ENCODE data around the gene CA14. TPM values are rescaled to one million over a fixed set of nuclear protein-coding genes. Genes with fewer than 3 reads are reported as not detected.

The CA14 gene
- total RNA-seq, 1 experiment from 2014 or later = 2.0 TPM

- Histone ChIP-seq H3K27me3 (replicated peaks; ENCODE audit: insufficient read depth, low read depth, low read length, poor library complexity) (no peaks in the 10 kb centered on the region), H3K9me3 (ENCODE audit: low read depth, low read length, poor library complexity, severe bottlenecking) (no peaks in the 10 kb centered on the region), H3K36me3 (ENCODE audit: insufficient read depth, low read length, poor library complexity, severe bottlenecking) (no peaks in the 10 kb centered on the region), H3K4me1 (ENCODE audit: insufficient read depth, low read length, poor library complexity, severe bottlenecking) (peaks cover 6% of the 10 kb centered on the region), H3K4me3 (ENCODE audit: low read depth, low read length, poor library complexity, severe bottlenecking) (no peak overlapping the region), H3K27ac (ENCODE audit: low read depth, low read length, poor library complexity, severe bottlenecking) (no peak overlapping the region)
- ChIA-PET POLR2A (ENCODE audit: low non-redundant PET) (no interaction called here), CTCF (no interaction called here)
- DNase-seq (ENCODE audit: low spot score) = no peak
- intact Hi-C loops (cut with micrococcal nuclease; ENCODE audit: unreplicated experiment) = no loop called here
- TF ChIP-seq CTCF (conservative IDR thresholded peaks at IDR 0.05; ENCODE audit: low read depth, low read length) (no peak), EZH2 (IDR thresholded peaks at IDR 0.05; ENCODE audit: borderline replicate concordance, low read depth, low read length, poor library complexity, severe bottlenecking) (no peak)
- no TSS peak for BruUV-seq (replicated peaks)
Measured at GRCh38 chr1:150288382-150288781, 30.8 kb downstream of the CA14 start.

- Histone ChIP-seq H3K27ac (ENCODE audit: low read depth, low read length, poor library complexity, severe bottlenecking) (no peak overlapping the region), H3K4me3 (ENCODE audit: low read depth, low read length, poor library complexity, severe bottlenecking) (no peak overlapping the region), H3K36me3 (ENCODE audit: insufficient read depth, low read length, poor library complexity, severe bottlenecking) (no peaks in the 10 kb centered on the region), H3K27me3 (replicated peaks; ENCODE audit: insufficient read depth, low read depth, low read length, poor library complexity) (no peaks in the 10 kb centered on the region), H3K4me1 (ENCODE audit: insufficient read depth, low read length, poor library complexity, severe bottlenecking) (peaks cover 6% of the 10 kb centered on the region), H3K9me3 (ENCODE audit: low read depth, low read length, poor library complexity, severe bottlenecking) (no peaks in the 10 kb centered on the region)
- CTCF ChIA-PET = no interaction called here
- DNase-seq (ENCODE audit: low spot score) = no peak
- TF ChIP-seq EZH2 (IDR thresholded peaks at IDR 0.05; ENCODE audit: borderline replicate concordance, low read depth, low read length, poor library complexity, severe bottlenecking) = no peak
- no peak for TF ChIP-seq CTCF (conservative IDR thresholded peaks at IDR 0.05; ENCODE audit: low read depth, low read length)
- BruUV-seq (replicated peaks) = no TSS peak
- intact Hi-C loops (cut with micrococcal nuclease; ENCODE audit: unreplicated experiment) = no loop called here
- POLR2A ChIA-PET (ENCODE audit: low non-redundant PET) = no interaction called here
Measured at GRCh38 chr1:150288822-150289221, 31.2 kb downstream of the CA14 start.

- H3K36me3 ChIP-seq (ENCODE audit: insufficient read depth, low read length, poor library complexity, severe bottlenecking) = peaks cover 31% of the 10 kb centered on the region
- ChIA-PET CTCF (no interaction called here), POLR2A (ENCODE audit: low non-redundant PET) (no interaction called here)
- peaks cover 20% of the 10 kb centered on the region for H3K4me1 ChIP-seq (ENCODE audit: insufficient read depth, low read length, poor library complexity, severe bottlenecking)
- intact Hi-C loops (cut with micrococcal nuclease; ENCODE audit: unreplicated experiment) = loop anchor here (1.0 kb wide), 1 partner anchor 11 kb away; the partner anchor contains the start of gene CIART
- H3K9me3 ChIP-seq (ENCODE audit: low read depth, low read length, poor library complexity, severe bottlenecking) = no peaks in the 10 kb centered on the region
- H3K4me3 ChIP-seq (ENCODE audit: low read depth, low read length, poor library complexity, severe bottlenecking) = peak within 1 kb of the TSS; percentile 68
- TF ChIP-seq CTCF (conservative IDR thresholded peaks at IDR 0.05; ENCODE audit: low read depth, low read length) = no peak
- no peak for TF ChIP-seq EZH2 (IDR thresholded peaks at IDR 0.05; ENCODE audit: borderline replicate concordance, low read depth, low read length, poor library complexity, severe bottlenecking)
- peak; percentile 96 for DNase-seq (ENCODE audit: low spot score)
- H3K27me3 ChIP-seq (replicated peaks; ENCODE audit: insufficient read depth, low read depth, low read length, poor library complexity) = no peaks in the 10 kb centered on the region
- TSS peak; percentile 97 for BruUV-seq (replicated peaks)
- peak within 1 kb of the TSS; percentile 62 for H3K27ac ChIP-seq (ENCODE audit: low read depth, low read length, poor library complexity, severe bottlenecking)
Measured at GRCh38 chr1:150293433-150294253, 36.1 kb downstream of the CA14 start, which contains the start of gene MRPS21. Gene MRPS21, plus strand, starts transcription at chr1:150293861. Its CDS starts 506 bp downstream, at chr1:150294367.

All from A673 (cell line).